DOHH2 (cell line): ENCODE measurements around the gene SLC5A9.

ENCODE experiments used
- CTCF ChIP-seq: fragments of 200-600 bp; sonication (generic); IDR thresholded peaks from one replicate; pipeline ENCODE4 v1.5.1; 2014; ENCODE audit warnings: antibody characterized with exemption, mild to moderate bottlenecking, low read depth, low read length; ENCODE audit not compliant: poor library complexity, severe bottlenecking
- EZH2phosphoT487 ChIP-seq: fragments of 200-600 bp; sonication (generic); IDR thresholded peaks from 2 replicates; pipeline ENCODE4 v1.6.1; 2017; ENCODE audit warnings: borderline replicate concordance, mild to moderate bottlenecking, antibody characterized with exemption, low read length, moderate library complexity, mixed read lengths

GRCh38 chr1:48207131-48207530 is 15.4 kb upstream of the SLC5A9 start:
- TF ChIP-seq CTCF (no peak), EZH2phosphoT487 (no peak)
